Measurements from ENCODE around the gene PANK3. TPM values are rescaled to one million over a fixed set of nuclear protein-coding genes. Genes with fewer than 3 reads are reported as not detected.
"Not testable (repeated sequence)": the region's sequence is repeated elsewhere in the genome, so short reads cannot be mapped to it uniquely, and the experiment has no call there.

PANK3 gene
- total RNA-seq, 3 donors from 2014 or later, result 38.6 to 44.0 (median 41.6) TPM

- H3K4me3 Mint-ChIP-seq, result no peak overlapping the region
- H3K36me3 Mint-ChIP-seq (ENCODE audit: insufficient read depth), result peaks cover 49% of the 10 kb centered on the region
- peaks cover 4% of the 10 kb centered on the region for H3K9me3 Mint-ChIP-seq
- no peak for DNase-seq
- H3K4me1 Mint-ChIP-seq (ENCODE audit: low read depth), result no peaks in the 10 kb centered on the region
- ATAC-seq, result no peak
- H3K27me3 Mint-ChIP-seq (ENCODE audit: low read depth), result no peaks in the 10 kb centered on the region
Observed at GRCh38 chr5:168552146-168552545, 27.0 kb downstream of the PANK3 start.

GRCh38 chr5:168550656-168551055 is 28.5 kb downstream of the PANK3 start:
- Mint-ChIP-seq H3K9me3 (peaks cover 4% of the 10 kb centered on the region), H3K4me3 (no peak overlapping the region), H3K36me3 (ENCODE audit: insufficient read depth) (peaks cover 39% of the 10 kb centered on the region), H3K4me1 (ENCODE audit: low read depth) (no peaks in the 10 kb centered on the region), H3K27me3 (ENCODE audit: low read depth) (no peaks in the 10 kb centered on the region)
- no peak for ATAC-seq
- DNase-seq, result no peak

DNA sequence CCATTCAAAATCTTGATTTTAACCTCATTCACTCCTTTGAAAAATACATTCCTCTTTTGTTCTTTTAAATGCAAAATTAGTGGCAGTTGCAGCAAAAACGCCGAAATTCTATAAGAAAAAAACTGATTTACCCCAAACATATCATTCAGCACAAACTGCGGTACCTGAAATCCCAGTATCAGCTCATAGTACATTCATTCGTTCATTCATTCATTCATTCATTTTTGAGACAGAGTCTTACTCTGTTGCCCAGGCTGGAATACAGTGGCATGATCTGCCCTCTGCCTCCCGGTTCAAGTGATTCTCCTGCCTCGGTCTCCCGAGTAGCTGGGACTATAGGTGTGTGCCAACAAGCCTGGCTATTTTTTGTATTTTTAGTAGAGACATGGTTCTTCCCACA is 29.6 kb downstream of the PANK3 start:
- H3K36me3 Mint-ChIP-seq (ENCODE audit: insufficient read depth), result peaks cover 37% of the 10 kb centered on the region
- no peak overlapping the region for H3K4me3 Mint-ChIP-seq
- DNase-seq, result no peak
- no peaks in the 10 kb centered on the region for H3K27me3 Mint-ChIP-seq (ENCODE audit: low read depth)
- peaks cover 4% of the 10 kb centered on the region for H3K9me3 Mint-ChIP-seq
- H3K4me1 Mint-ChIP-seq (ENCODE audit: low read depth), result no peaks in the 10 kb centered on the region
- no peak for ATAC-seq

- H3K9me3 Mint-ChIP-seq, result no peaks in the 10 kb centered on the region
- no peaks in the 10 kb centered on the region for H3K4me1 Mint-ChIP-seq (ENCODE audit: low read depth)
- no peaks in the 10 kb centered on the region for H3K36me3 Mint-ChIP-seq (ENCODE audit: insufficient read depth)
- no peak overlapping the region for H3K4me3 Mint-ChIP-seq
- DNase-seq (no peak), ATAC-seq (no peak)
- peaks cover 12% of the 10 kb centered on the region for H3K27me3 Mint-ChIP-seq (ENCODE audit: low read depth)
Observed at GRCh38 chr5:168537176-168537575, 42.0 kb downstream of the PANK3 start.

- H3K4me1 Mint-ChIP-seq (ENCODE audit: low read depth), result not testable (repeated sequence)
Observed at GRCh38 chr5:168534351-168534750, 44.8 kb downstream of the PANK3 start.

DNA sequence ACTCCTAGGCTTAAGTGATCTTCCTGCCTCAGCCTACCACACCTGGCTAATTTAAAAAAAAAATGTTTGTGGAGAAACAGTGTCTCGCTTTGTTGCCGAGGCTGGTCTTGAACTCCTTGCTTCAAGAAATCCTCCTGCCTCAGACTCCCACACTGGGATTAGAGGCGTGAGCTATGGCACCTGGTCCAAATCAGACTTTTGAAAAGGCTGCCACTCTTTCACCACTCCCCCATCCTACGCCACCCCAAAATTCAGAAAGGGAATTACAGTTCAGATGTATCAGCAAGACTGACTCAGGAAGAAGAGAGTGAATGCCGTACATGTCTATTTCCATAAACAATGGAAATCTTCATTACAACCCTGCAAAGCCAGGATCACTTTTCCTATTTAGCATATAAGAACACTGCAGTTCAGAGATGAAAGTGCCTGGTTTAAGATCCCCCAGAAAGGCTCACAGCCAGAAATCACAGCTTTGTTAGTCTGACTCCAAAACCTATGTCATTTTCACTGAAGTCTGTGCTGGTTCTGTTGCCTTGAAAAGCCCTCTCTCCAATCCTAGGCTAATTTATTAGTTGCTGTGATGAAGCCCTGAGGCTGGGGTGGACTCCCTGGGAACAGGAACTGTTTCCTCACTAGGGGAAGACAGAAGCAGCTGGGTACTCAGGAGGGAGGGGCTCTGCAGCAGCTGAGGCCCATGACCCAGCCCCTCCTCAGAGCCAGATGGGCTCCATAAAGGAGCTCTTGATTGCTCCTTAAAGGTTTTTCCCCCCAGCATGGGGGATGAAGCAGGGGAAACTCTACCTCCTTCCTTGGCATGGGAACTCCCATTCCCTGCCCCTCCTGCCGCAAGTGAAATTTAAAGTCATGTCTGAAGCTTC is 46.9 kb downstream of the PANK3 start:
- Mint-ChIP-seq H3K4me1 (ENCODE audit: low read depth) (peaks cover 10% of the 10 kb centered on the region), H3K9me3 (no peaks in the 10 kb centered on the region), H3K36me3 (ENCODE audit: insufficient read depth) (no peaks in the 10 kb centered on the region), H3K4me3 (no peak overlapping the region), H3K27me3 (ENCODE audit: low read depth) (peaks cover 47% of the 10 kb centered on the region)
- ATAC-seq (no peak), DNase-seq (no peak)

More at GRCh38 chr5:168534351-168534750, 44.8 kb downstream of the PANK3 start:
- ATAC-seq; H3K36me3 Mint-ChIP-seq (ENCODE audit: insufficient read depth); DNase-seq; H3K4me3 Mint-ChIP-seq; H3K9me3 Mint-ChIP-seq: not testable (repeated sequence)
- peaks cover 35% of the 10 kb centered on the region for H3K27me3 Mint-ChIP-seq (ENCODE audit: low read depth)

- Mint-ChIP-seq H3K9me3 (no peaks in the 10 kb centered on the region), H3K4me3 (no peak overlapping the region), H3K4me1 (ENCODE audit: low read depth) (peaks cover 10% of the 10 kb centered on the region), H3K36me3 (ENCODE audit: insufficient read depth) (no peaks in the 10 kb centered on the region), H3K27me3 (ENCODE audit: low read depth) (peaks cover 47% of the 10 kb centered on the region)
- DNase-seq, result no peak
- no peak for ATAC-seq
Observed at GRCh38 chr5:168531191-168531590, 48.0 kb downstream of the PANK3 start.

GRCh38 chr5:168530621-168531150 is 48.5 kb downstream of the PANK3 start:
- Mint-ChIP-seq H3K4me3 (peak overlapping the region; percentile 60), H3K36me3 (ENCODE audit: insufficient read depth) (no peaks in the 10 kb centered on the region), H3K4me1 (ENCODE audit: low read depth) (peaks cover 10% of the 10 kb centered on the region), H3K27me3 (ENCODE audit: low read depth) (peaks cover 47% of the 10 kb centered on the region), H3K9me3 (no peaks in the 10 kb centered on the region)
- no peak for ATAC-seq
- no peak for DNase-seq

GRCh38 chr5:168529374-168530234 is 49.6 kb downstream of the PANK3 start:
- H3K4me1 Mint-ChIP-seq (ENCODE audit: low read depth), result peaks cover 10% of the 10 kb centered on the region
- no peak for DNase-seq
- no peaks in the 10 kb centered on the region for H3K36me3 Mint-ChIP-seq (ENCODE audit: insufficient read depth)
- no peaks in the 10 kb centered on the region for H3K9me3 Mint-ChIP-seq
- peak in 1 of 2 donors; percentile 19 for ATAC-seq
- peaks cover 47% of the 10 kb centered on the region for H3K27me3 Mint-ChIP-seq (ENCODE audit: low read depth)
- H3K4me3 Mint-ChIP-seq, result peak overlapping the region; percentile 60

- DNase-seq, result no peak
- peak; percentile 43 to 65 for ATAC-seq
- Mint-ChIP-seq H3K4me1 (ENCODE audit: low read depth) (peaks cover 10% of the 10 kb centered on the region), H3K9me3 (no peaks in the 10 kb centered on the region), H3K4me3 (peak within 1 kb of the TSS; percentile 68), H3K27me3 (ENCODE audit: low read depth) (peaks cover 47% of the 10 kb centered on the region), H3K36me3 (ENCODE audit: insufficient read depth) (no peaks in the 10 kb centered on the region)
Observed at GRCh38 chr5:168528521-168529373, 50.4 kb downstream of the PANK3 start, which contains the start of gene FBLL1. FBLL1 (plus strand) TSS chr5:168529305; CDS start chr5:168529505, 200 bp downstream.

DNA sequence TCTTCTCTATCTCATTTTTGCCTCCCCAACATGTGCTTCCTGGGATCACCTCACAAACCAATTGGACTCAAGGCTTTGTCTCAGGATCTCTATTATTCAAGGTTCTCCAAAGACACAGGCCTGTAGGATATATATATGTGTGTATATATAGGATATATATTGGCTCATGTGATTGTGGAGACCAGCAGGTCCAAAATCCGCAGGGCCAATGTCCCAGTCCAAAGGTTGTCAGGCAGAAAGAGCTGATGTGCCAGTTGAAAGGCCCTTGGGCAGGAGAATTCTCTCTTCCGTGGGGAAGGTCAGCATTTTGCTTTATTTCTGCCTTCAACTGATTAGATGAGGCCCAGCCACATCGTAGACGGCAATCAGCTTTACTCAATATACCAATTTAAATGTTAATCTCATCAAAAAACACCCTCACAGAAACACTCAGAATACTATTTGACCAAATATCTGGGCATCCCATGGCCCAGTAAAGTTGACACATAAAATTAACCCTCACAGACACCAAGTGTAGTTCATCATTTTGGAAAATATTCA is 51.3 kb downstream of the PANK3 start:
- DNase-seq (no peak), ATAC-seq (no peak)
- H3K4me1 Mint-ChIP-seq (ENCODE audit: low read depth), result peaks cover 10% of the 10 kb centered on the region
- H3K9me3 Mint-ChIP-seq, result no peaks in the 10 kb centered on the region
- H3K27me3 Mint-ChIP-seq (ENCODE audit: low read depth), result peaks cover 42% of the 10 kb centered on the region
- H3K4me3 Mint-ChIP-seq, result no peak overlapping the region
- H3K36me3 Mint-ChIP-seq (ENCODE audit: insufficient read depth), result no peaks in the 10 kb centered on the region

DNA sequence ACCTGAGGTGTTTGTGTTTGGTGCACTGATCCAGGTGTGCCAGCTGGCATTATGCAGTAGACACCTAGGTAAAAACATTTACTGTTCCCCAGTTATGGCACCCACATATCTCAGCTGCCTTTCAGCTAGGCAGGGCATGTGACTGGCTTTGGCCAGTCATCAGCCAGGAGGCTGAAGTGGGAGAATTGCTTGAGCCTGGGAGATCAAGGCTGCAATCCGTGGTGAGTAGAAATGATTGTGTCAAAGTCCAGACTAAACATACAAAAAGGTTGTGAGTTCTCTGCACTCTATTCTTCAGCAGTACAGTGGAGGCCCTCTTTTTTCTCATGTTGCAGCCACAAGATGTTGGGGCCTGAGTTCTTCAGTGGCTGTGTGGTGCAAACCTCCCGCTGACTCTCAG is 53.3 kb downstream of the PANK3 start:
- H3K27me3 Mint-ChIP-seq (ENCODE audit: low read depth), result peaks cover 25% of the 10 kb centered on the region
- peaks cover 4% of the 10 kb centered on the region for H3K36me3 Mint-ChIP-seq (ENCODE audit: insufficient read depth)
- DNase-seq (no peak), ATAC-seq (no peak)
- H3K9me3 Mint-ChIP-seq, result no peaks in the 10 kb centered on the region
- peaks cover 10% of the 10 kb centered on the region for H3K4me1 Mint-ChIP-seq (ENCODE audit: low read depth)
- no peak overlapping the region for H3K4me3 Mint-ChIP-seq

- Mint-ChIP-seq H3K9me3 (peaks cover 13% of the 10 kb centered on the region), H3K4me1 (ENCODE audit: low read depth) (no peaks in the 10 kb centered on the region), H3K4me3 (no peak overlapping the region), H3K36me3 (ENCODE audit: insufficient read depth) (peaks cover 78% of the 10 kb centered on the region), H3K27me3 (ENCODE audit: low read depth) (no peaks in the 10 kb centered on the region)
- ATAC-seq (no peak), DNase-seq (no peak)
Observed at GRCh38 chr5:168513861-168514428, 65.2 kb downstream of the PANK3 start.
